GM10266 (cell line): ENCODE data around the gene A4GNT.
"Not testable (repeated sequence)": the region's sequence is repeated elsewhere in the genome, so short reads cannot be mapped to it uniquely, and the experiment has no call there.

Source experiments
- DNase-seq: peaks from one replicate; pipeline ENCODE4 v3.0.0; 2012; ENCODE audit errors: extremely low spot score
- CTCF ChIP-seq: IDR thresholded peaks from 2 replicates; pipeline ENCODE4 v1.5.1; 2012; ENCODE audit warnings: mild to moderate bottlenecking, low read depth; ENCODE audit not compliant: control insufficient read depth, insufficient read depth; ENCODE audit errors: missing control alignments

Gene A4GNT

DNA sequence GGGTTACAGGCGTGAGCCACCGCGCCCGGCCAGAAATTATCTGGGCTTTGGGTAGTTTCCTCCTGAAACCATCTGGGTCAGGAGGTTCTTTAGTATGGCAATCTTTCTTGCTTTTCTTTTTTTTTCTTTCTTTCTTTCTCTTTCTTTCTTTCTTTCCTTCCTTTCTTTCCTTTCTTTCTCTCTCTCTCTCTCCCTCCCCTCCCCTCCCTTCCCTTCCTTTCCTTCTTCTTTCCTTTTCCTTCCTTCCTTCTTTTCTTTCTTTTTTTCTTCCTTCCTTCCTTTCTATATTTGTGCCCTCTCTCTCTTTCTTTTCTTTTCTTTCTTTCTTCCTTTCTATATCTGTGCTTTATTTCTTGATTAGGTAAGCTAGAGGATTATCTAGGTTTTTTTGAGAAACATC, 25.6 kb upstream of the A4GNT start:
- DNase-seq, result no peak
- TF ChIP-seq CTCF, result no peak

GRCh38 chr3:138154534-138154933, 22.3 kb upstream of the A4GNT start:
- no peak for DNase-seq
- no peak for TF ChIP-seq CTCF

DNA sequence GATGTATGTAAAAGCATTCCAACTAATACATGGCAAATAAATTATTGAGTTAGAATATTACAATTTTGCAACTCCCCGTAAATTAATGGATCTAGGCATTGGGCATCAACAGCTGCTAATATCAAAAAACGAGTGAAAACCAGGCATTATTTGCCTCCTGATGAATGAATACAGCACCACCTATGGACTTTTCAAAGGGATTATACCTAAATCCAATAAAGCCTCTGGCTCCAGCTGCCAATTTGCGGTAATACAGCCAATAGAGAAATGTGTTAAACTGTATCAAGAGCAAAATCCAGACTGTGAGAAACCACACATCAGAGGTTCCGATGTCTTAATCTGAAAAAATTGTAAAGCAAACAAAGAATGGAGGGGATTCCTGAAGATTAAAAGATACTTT, 16.3 kb upstream of the A4GNT start:
- no peak for DNase-seq
- no peak for TF ChIP-seq CTCF

GRCh38 chr3:138142181-138142580, 10.0 kb upstream of the A4GNT start:
- DNase-seq, result not testable (repeated sequence)

GRCh38 chr3:138140940-138141339, 8.8 kb upstream of the A4GNT start:
- no peak for TF ChIP-seq CTCF
- no peak for DNase-seq

DNA sequence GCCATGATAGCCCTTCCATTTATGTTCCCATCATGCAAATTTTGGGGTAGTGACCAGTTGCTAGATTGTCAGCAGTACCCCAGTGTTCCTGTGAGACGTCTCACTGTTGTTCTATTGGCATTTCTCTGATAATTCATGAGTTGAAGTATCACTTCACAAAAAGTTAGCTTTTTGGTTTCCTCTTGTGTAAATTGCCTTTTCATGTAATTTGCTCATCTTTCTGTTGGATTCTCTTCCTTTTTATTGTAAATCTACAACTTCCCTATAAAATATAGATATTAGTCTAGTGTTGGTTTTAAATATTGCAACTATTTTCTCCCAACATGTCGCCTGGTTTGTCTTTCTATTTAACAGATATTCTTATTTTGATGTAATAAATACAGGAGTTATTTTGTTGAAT, 7.5 kb upstream of the A4GNT start:
- no peak for TF ChIP-seq CTCF
- DNase-seq, result no peak

- no peak for TF ChIP-seq CTCF
- DNase-seq, result no peak
Observed at GRCh38 chr3:138137861-138138260, 5.7 kb upstream of the A4GNT start.

DNA sequence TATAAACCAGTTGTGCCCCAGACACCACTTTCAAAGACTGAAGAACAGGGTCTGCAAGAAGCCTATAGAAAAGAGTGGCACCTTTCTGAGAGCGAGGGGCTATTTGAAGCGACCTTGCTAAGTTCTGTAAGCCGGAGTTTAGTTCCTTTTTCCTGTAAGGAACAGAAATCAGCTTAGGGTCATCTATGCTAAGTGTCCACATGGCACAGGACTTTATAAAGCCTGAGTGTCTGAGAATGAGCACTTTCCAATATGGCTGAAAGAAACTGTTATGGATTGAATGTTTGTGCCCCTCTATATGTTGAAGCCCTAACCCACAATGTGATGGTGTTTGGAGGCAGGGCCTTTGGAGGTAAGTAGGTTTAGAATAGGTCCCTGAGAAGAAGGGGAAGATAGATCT, 4.0 kb upstream of the A4GNT start:
- no peak for TF ChIP-seq CTCF
- DNase-seq, result no peak
